ENCODE measurements around the gene FAM200B. TPM values are rescaled to one million over a fixed set of nuclear protein-coding genes. Genes with fewer than 3 reads are reported as not detected.
A peak's percentile ranks its signal among the peaks of the same experiment; 100 is the strongest.

Gene FAM200B
- total RNA-seq, 1 donor from 2014 or later = 20.6 TPM

- no peak for DNase-seq (ENCODE audit: low read depth)
Observed at GRCh38 chr4:15736514-15737050, 55.0 kb downstream of the FAM200B start.

- DNase-seq (ENCODE audit: low read depth) = no peak
Observed at GRCh38 chr4:15737255-15737654, 55.6 kb downstream of the FAM200B start.

- peak; percentile 36 for DNase-seq (ENCODE audit: low read depth)
Observed at GRCh38 chr4:15738877-15739276, 57.2 kb downstream of the FAM200B start.

Other genes with a start within 250 kb of the FAM200B start
- gene CC2D2A, start 211.9 kb upstream of the FAM200B start, total RNA-seq = 7.8 and 22.3 TPM in 2 replicates
- gene FBXL5, start 26.5 kb upstream of the FAM200B start, total RNA-seq = 105 and 132 TPM in 2 replicates
- 0.70 and 8.7 TPM in 2 replicates for gene BST1, start 21.2 kb downstream of the FAM200B start, total RNA-seq
- 0.52 TPM in 1 of 2 replicates, not detected in the other for gene CD38, start 96.5 kb downstream of the FAM200B start, total RNA-seq